Kidney capillary endothelial cell (primary cell): Measurements from ENCODE around the gene GASK1B.

ENCODE experiments used
- DNase-seq: peaks from one replicate; pipeline ENCODE4 v3.0.0-alpha.2; 2018; ENCODE audit warnings: low spot score

Gene GASK1B

GRCh38 chr4:158139086-158139485 is 33.7 kb downstream of the GASK1B start:
- no peak for DNase-seq

- DNase-seq = no peak
These were observed 38.6 kb downstream of the GASK1B start for GRCh38 chr4:158134222-158134621.

- DNase-seq = no peak
These were observed 39.3 kb downstream of the GASK1B start for GRCh38 chr4:158133551-158133950.

- DNase-seq = no peak
These were observed 41.8 kb downstream of the GASK1B start for GRCh38 chr4:158131027-158131426.

- DNase-seq = no peak
These were observed 42.6 kb downstream of the GASK1B start for GRCh38 chr4:158130204-158130603.

- no peak for DNase-seq
These were observed 43.1 kb downstream of the GASK1B start for GRCh38 chr4:158129694-158130093.

- DNase-seq = no peak
These were observed 44.3 kb downstream of the GASK1B start for GRCh38 chr4:158128540-158128939.

GRCh38 chr4:158125310-158125709 is 47.5 kb downstream of the GASK1B start:
- DNase-seq = no peak
